K562 (cell line): ENCODE data around the gene STIM1. TPM values are rescaled to one million over a fixed set of nuclear protein-coding genes. Genes with fewer than 3 reads are reported as not detected.

ENCODE experiments used
- ELF1 ChIP-seq: fragments of 200-800 bp; sonication (Bioruptor generic); IDR thresholded peaks from 2 replicates; pipeline ENCODE4 v1.6.1; 2016; ENCODE audit warnings: missing genetic modification characterization, missing compliant biosample characterization
- HMBOX1 ChIP-seq: sonication (generic); IDR thresholded peaks from 2 replicates; pipeline ENCODE4 v1.6.1; 2016
- NFATC3 ChIP-seq: fragments of 450-650 bp; IDR thresholded peaks from 2 replicates; pipeline ENCODE4 v1.6.1; 2017; ENCODE audit warnings: mild to moderate bottlenecking
- NR2C2 ChIP-seq, 2 experiments: fragments of 200-800 bp in 1 of 2; sonication (Bioruptor generic) in 1 of 2; sonication (generic) in 1 of 2; formaldehyde crosslinking in 1 of 2; IDR thresholded peaks; 2 replicates each; pipeline versions ENCODE4 v1.6.1 to v1.8.0; 2016 to 2022; ENCODE audit warnings: mild to moderate bottlenecking in 1 of 2, missing compliant biosample characterization in 1 of 2, missing genetic modification characterization in 1 of 2, missing genetic modification reagents in 1 of 2
- RB1 ChIP-seq: fragments of 450-650 bp; IDR thresholded peaks from 2 replicates; pipeline ENCODE4 v1.6.1; 2017; ENCODE audit warnings: low read depth, mild to moderate bottlenecking
- SRSF1 ChIP-seq: fragments of 200-400 bp; formaldehyde crosslinking; IDR thresholded peaks from 2 replicates; pipeline ENCODE4 v1.6.1; 2017; ENCODE audit warnings: mild to moderate bottlenecking, low read depth, low read length, moderate library complexity
- TBL1XR1 ChIP-seq, 2 experiments: IDR thresholded peaks; 2 replicates each; pipeline ENCODE4 v1.6.1; 2012; ENCODE audit warnings: improper control_type of control experiment in 2 of 2, low read length in 2 of 2, mild to moderate bottlenecking in 1 of 2
- ZBTB40 ChIP-seq, 2 experiments: fragments of 450-650 bp in 1 of 2; sonication (generic) in 1 of 2; formaldehyde crosslinking in 1 of 2; IDR thresholded peaks; 2 replicates each; pipeline versions ENCODE4 v1.7.1 to v1.9.0; 2016 to 2022; ENCODE audit warnings: inconsistent platforms in 1 of 2, mild to moderate bottlenecking in 1 of 2, missing genetic modification reagents in 1 of 2
- polyA plus RNA-seq, 8 experiments: library from polyadenylated mRNA; depleted of rRNA in 4 of 8; stranded (reverse) in 5 of 8; unstranded in 3 of 8; fragments of >200 nt; fragmentation: Nextera tagmentation in 2 of 8; fragmentation: Illumina TruSeq in 1 of 8; extraction: Ambion mirVana in 2 of 8; extraction: Trizol in 1 of 8; gene quantifications; 2 replicates each; pipeline versions ENCODE4 v1.2.1 to v1.2.3, GENCODE V29; 2011 to 2014; ENCODE audit warnings: inconsistent platforms in 1 of 8, missing spikeins in 1 of 8
- total RNA-seq, 7 experiments: library from RNA; depleted of rRNA in 6 of 7; stranded (reverse); fragments of >200 nt in 6 of 7; fragmentation: Illumina TruSeq in 2 of 7; extraction: Trizol in 2 of 7; gene quantifications; 2 replicates each; pipeline versions ENCODE4 v1.2.1 to v1.2.3, GENCODE V29; 2011 to 2021; ENCODE audit warnings: low replicate concordance in 1 of 7
- TF ChIP-seq, protein P1 (sequence below): fragments of 250-450 bp; sonication (Bioruptor Pico); IDR thresholded peaks from 2 replicates; pipeline ENCODE4 v1.8.0; 2022; ENCODE audit warnings: moderate library complexity, mild to moderate bottlenecking, inconsistent platforms
- TF ChIP-seq, protein P2 (sequence below): fragments of 250-450 bp; sonication (Bioruptor Pico); IDR thresholded peaks from 2 replicates; pipeline ENCODE4 v1.5.1; 2021; ENCODE audit warnings: mild to moderate bottlenecking

The STIM1 gene
- total and polyA plus RNA-seq, 9 of the 15 experiments (the other 6 are each of a cell fraction or from before 2014, with no cell fraction given) = 7.7 to 50.5 (median 22.5) TPM

DNA sequence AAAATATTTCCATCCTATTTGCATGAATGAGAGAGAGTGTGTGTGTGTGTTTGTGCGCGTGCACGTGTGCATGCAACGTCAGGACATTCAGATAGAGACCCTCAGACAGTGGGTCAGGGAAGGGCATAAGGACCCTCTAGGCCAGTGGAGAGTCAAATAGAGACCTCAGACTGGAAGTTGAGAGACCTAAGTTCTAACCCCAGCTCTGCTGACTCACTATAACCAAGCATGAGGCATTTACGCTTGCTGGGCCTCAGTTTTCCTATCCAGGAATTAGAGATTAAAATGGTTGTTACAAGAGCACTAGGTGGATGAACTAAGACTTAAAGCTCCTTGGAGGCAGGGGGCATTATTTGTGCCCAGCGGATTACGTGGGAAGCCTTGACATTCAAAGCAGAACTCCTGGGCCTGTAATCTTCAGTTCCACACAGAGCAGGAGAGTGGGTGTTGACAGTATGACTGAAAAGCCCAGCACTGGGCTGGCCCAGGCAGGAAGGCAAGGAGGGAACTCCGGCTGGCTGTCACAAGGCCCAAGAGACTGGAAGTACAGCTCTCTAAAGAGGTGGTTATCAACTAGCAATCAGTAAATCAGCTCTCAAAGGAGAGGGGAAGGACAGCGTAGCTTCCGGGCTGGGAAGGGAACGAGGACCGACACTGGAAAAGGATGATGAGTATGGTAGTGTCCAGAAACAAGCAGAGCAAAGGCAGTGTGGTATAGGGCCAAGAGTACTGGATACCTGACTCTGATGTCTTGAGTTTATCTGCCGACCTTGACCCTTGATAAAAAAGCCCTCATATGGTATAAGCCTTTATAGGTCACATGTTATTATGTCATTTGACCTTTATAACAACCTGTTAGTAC, 23.9 kb upstream of the STIM1 start (continued):
- TF ChIP-seq ZBTB40 (IDR thresholded peaks at IDR 0.05) (peak; percentile 64), ZBTB40 (CRISPR knock-in tag; IDR thresholded peaks at IDR 0.05) (no peak), ELF1 (tag) (peak; percentile 57), RB1 (no peak), HMBOX1 (peak; percentile 82; the same call in 1 of the 2 replicates), NR2C2 (CRISPR knock-in tag; IDR thresholded peaks at IDR 0.05) (no peak), NR2C2 (tag; IDR thresholded peaks at IDR 0.05) (peak; percentile 53), NFATC3 (no peak), SRSF1 (no peak), TBL1XR1 (IDR thresholded peaks at IDR 0.05; ENCODE audit: low read length in 2 of 2) (peak in 1 of 2 experiments; percentile 34; a peak in 1 of 4 replicates)
- TF ChIP-seq, protein P1, sequence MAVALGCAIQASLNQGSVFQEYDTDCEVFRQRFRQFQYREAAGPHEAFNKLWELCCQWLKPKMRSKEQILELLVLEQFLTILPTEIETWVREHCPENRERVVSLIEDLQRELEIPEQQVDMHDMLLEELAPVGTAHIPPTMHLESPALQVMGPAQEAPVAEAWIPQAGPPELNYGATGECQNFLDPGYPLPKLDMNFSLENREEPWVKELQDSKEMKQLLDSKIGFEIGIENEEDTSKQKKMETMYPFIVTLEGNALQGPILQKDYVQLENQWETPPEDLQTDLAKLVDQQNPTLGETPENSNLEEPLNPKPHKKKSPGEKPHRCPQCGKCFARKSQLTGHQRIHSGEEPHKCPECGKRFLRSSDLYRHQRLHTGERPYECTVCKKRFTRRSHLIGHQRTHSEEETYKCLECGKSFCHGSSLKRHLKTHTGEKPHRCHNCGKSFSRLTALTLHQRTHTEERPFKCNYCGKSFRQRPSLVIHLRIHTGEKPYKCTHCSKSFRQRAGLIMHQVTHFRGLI (CRISPR knock-in tag) = 0 out of 2 replicates have a peak, but pooled peaks have one; percentile 35
- TF ChIP-seq, protein P2, sequence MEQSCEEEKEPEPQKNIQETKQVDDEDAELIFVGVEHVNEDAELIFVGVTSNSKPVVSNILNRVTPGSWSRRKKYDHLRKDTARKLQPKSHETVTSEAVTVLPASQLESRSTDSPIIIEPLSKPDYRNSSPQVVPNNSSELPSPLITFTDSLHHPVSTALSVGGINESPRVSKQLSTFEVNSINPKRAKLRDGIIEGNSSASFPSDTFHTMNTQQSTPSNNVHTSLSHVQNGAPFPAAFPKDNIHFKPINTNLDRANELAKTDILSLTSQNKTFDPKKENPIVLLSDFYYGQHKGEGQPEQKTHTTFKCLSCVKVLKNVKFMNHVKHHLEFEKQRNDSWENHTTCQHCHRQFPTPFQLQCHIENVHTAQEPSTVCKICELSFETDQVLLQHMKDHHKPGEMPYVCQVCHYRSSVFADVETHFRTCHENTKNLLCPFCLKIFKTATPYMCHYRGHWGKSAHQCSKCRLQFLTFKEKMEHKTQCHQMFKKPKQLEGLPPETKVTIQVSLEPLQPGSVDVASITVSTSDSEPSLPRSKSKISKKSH = no peak
